Activated CD4-positive, alpha-beta T cell treated with anti-CD3 and anti-CD28 coated beads, Interleukin-2, amount 50 U/mL, for 1 hour (primary cell): ENCODE measurements around the gene SLC24A3.

Source experiments
- DNase-seq: peaks from one replicate; pipeline ENCODE4 v3.0.0-alpha.2; 2020

SLC24A3 gene

DNA sequence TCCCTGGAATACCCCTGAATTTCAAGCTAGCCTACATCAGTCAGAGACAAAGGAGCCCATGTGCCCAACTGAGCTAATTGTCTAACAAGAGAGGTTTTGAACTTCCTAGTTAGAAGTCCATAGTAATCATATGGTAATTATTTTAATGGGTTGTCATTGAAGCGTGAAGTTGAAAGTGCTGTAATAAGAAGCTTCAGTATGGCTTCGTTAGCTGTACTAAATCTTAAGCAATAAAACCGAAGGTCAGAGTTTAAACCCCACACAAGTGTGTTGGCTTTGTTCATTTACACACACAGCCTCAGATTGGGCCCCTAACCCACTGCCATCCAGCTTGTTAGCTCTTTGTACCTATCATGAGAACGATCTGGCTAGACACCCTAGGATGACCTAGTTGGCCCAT is 350.0 kb downstream of the SLC24A3 start:
- DNase-seq: no peak

DNA sequence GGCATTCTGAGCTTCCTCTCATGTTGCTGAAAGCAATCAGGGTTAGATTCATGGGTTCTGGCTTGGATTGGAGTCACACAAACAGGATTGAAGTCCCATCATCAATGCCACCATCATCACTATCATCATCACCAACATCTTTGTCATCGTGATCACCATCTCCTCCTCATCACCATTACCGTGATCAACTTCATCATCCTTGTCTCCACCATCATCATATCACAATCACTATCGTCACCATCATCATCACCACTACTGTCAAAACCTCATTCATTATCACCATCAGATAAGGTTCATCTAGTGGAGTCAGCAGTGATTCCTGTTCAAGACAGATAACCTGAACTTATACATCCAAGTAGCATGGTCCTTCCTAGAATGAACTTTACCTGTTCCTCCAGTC is 351.8 kb downstream of the SLC24A3 start:
- no peak for DNase-seq

DNA sequence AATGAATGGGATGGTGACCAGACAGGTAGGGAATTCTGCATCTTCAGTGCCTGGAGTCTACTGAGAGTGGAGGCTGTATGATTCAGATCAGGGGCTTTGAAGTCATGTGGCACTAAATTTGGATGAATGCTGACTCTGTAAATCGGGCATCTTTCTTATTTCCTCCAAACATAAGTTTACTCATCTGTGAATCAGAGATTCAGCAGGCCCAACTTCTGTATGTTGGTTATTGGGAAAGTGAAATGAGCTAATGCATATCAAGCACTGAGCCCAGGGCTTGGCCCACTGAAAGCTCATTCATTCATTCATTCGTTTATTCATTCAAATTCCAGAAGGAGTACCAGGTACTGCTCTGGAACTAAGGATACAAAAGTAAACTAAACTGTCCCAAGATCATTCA is 353.3 kb downstream of the SLC24A3 start:
- no peak for DNase-seq

DNA sequence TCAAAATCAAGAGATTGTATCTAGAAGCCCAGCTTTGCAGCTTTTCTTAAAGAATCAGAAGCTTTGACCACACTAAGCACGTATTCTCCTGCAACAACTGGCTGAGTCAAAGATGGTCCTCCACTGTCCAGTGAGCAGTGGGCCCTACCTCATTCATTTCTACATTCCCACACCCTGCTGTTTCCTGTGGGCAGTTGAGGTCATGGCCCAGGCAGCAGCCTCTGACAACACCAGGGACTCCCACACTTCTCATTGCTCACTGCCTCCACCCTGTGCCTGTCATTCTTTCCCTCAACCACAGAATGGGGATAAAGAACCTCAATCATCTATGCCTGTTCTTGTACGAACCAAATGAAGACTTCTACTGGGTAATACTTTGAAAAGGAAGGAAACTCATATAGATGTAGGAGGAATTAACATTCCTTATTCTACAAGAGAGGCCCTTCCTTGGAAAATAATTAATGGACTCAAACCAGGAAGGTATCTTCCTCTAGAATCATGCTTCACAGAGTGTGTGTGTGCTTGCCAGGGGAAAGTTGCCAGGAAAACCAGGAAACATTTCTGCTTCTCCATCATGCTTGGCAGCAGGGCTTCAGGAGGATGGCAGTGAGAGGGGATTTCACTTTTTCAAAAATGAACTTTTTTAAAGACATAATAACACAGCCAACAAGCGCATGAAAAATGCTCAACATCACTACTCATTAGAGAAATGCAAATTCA is 353.9 kb downstream of the SLC24A3 start:
- DNase-seq: no peak

DNA sequence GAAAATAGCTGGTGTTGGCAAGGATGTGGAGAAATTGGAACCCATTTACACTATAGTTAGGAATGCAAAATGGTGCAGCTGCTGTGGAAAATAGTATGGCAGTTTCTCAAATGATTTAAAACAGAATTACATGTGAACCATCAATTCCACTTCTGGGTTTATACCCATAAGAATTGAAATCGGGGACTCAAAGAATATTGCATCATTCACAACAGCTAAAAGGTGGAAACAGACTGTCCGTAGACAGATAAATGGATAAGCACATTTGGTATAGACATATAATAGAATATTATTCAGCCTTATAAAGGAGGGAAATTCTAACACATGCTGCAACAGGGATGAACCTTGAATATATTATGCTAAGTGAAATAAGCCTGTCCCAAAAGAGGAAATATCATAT is 355.7 kb downstream of the SLC24A3 start:
- no peak for DNase-seq

DNA sequence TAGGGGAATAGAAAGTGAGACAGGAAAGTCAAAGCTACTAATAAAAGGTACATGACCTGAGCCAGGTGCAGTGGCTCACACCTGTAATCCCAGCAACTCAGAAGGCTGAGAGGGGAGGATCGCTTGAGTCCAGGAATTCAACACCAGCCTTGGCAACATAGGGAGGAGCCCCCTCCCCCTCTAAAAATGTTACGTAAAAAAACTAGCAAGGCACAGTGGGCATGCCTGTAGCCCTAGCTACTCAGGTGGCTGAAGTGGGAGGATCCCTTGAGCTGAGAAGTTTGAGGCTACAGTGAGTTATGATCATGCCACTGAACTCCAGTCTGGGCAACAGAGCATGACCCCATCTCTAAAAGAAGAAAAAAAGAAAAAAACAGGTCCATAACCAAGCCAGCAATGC is 359.6 kb downstream of the SLC24A3 start:
- DNase-seq: no peak

DNA sequence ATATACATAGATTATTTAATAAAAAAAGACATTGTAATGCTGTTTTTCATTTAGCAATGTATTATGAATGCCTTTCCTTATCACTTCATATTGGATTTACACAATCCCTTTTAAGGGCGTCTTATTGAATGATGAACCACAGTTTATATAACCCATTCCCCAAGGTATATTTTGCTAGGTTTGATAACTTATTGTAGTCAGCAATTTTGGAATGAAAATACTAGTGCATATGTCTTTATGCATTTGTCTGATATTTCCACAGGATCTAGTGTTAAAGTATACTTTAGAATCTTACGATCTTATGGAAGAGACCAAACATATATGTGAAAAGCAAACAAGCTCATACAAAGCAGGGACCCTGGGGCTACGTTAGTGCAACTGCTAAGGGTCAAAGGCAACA is 365.2 kb downstream of the SLC24A3 start:
- DNase-seq: no peak

DNA sequence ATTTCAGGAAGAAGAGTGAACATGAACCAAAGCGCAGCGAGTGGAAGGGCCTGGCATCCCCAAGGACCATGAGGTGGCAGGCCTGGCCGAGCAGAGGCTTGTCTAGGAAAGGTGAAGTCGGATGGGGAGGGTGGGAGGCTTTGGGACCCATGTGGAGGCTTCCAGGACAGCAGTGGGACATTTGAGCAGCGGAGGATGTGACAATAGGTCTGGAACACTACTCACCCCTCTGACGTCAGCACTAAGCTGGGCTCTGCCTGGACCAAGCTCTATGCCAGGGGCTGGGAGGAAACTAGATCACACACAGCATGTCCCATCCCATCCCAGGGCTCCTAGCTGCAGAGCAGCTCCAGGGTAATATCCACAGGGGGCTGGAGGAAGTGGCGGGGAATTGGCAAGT is 370.3 kb downstream of the SLC24A3 start:
- DNase-seq: no peak

DNA sequence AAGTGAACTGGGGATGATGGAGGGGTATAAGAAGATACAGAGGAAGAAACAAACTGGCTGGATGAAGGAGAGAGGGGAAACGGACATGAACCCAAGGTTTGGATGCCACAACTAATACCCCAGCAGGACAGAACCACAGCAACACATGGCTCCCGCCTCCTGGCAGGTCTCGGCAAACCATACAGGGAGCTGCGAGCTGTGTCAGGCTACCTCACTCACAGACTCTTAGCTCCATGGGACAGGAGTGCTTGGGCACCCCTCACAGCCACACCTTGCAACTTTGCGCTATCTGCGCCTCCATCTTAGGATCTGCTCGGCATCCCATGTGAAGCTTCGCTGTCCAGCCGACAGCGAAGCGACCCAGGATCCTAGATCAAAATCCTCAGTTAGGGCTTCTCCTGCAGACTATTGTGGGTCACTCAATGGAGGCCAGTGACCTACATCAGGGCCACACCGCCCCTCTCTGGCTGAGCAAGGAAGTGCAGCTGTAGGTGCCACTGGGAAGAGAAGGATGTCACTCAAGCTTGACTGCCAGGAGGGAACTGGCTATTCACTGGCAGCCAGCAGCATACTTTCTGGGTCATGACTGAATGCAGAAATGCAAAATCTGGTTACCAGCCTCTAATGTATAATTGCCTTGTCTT is 371.2 kb downstream of the SLC24A3 start:
- DNase-seq: no peak

DNA sequence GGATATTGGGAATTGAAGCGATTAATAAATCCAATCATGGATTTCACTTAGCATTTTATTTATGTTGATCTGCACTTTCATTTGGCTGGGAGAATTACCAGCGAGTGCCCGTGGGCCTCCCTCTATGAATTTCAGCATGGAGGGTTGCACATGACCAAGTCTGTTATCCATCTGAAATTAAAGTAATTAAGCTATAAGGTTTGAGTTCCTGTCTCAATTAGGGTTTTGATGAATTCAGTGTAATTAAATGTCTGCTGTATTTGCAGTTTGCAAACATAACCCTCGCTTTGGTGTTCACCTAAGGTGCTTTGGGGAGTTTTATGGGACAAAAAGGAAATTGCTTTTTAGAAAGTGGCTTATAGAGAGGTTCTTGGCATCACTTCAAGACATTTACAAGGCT is 375.8 kb downstream of the SLC24A3 start:
- no peak for DNase-seq

DNA sequence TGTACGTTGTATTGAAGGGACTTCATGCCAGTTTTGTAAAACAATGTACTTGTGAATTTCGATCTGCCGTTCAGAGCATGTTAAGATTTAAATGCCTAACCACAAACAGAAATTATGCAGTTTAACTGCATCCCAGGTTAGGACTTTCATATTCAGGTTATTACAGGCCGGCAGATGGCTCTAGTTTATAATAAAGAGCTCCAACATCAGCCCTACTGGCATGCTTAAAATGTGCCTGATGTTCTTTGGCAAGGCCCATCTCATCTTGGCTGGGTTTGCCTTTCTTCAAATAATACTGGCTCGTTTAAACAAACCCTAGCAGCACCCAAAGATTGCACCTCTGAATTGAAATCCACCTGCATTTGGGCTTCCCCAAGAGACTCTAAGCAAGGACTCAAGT is 376.3 kb downstream of the SLC24A3 start:
- no peak for DNase-seq

DNA sequence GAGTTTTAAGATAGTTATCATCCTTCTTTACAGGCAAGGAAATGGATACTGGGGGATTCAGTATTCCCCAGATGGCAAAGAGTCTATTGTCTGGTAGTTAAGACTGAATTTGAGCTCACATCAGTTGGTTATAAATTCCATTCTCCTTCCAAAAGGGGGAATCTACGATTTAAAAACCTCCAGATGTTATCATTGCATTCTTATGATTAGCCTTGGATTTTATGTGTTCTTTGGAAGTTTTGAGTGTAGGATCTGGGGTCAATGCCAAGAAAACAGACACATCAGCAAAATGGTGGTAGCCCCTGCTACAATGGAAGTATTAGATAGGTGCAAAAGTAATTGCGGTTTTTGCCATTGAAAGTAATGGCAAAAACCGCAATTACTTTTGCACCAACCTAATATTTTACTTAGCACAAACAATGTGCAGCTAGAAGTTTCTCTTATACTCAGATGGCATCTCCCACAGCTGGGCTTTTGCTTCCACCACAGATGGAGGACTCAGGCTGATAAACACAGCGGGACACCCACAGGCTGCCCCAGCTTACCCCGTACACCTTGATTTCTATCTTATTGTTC is 377.4 kb downstream of the SLC24A3 start:
- DNase-seq: no peak

DNA sequence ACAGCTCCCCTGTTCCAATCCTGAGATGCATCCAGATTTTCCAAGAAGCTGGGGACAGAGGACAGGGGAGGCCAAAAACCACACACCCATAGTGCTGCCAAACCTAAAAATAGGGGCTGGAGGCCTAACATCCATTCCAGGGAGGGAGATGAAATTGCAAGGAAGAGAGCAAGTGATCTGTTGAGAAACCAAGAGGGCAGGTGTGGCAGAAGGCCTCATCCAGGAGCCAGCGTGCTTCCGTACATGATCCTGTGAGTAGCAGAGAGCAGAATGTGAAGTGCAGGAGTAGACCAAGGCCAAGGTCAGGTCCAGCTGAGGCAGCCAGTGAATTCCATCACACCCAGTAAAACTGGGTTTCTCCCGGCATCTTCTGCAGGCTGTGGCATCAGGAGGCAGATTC is 377.9 kb downstream of the SLC24A3 start:
- DNase-seq: no peak

DNA sequence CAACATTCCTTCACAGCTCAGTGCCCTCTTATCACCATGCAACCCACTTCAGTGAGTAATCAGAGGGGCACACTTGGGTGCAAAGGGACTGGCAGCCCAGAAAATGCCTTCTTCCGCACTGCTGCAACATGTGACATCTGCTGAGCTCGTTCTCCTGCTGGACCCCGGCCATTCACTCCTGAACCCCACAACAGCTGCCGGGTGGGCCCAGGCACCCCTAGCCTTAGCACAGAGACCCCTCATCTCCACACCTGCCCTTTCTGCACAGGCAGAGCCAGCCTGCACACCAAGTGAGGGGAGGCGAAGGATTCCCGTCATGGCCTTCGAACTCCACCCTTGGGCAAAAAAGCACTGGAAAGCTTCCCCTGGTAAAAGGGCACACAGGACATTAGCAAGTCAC is 381.3 kb downstream of the SLC24A3 start:
- DNase-seq: no peak

DNA sequence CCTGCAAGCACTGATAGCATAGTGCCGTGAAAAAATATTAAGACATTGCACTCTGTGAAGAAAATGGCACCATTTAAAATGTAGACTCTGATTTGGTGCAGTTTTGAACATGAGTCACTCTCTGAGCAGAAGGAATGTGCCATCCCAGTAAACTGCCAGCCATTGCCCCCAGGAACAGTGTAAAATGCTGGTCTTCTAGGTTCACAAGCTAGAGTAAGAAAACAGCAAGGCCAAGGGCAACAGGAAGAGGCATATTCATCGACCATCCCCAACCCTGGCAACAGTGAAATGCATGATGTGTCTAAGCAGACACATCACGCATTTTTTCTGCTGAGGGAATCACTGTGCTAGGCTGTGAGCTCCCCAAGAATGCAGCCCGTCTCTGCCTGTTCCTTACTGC is 382.5 kb downstream of the SLC24A3 start:
- no peak for DNase-seq

DNA sequence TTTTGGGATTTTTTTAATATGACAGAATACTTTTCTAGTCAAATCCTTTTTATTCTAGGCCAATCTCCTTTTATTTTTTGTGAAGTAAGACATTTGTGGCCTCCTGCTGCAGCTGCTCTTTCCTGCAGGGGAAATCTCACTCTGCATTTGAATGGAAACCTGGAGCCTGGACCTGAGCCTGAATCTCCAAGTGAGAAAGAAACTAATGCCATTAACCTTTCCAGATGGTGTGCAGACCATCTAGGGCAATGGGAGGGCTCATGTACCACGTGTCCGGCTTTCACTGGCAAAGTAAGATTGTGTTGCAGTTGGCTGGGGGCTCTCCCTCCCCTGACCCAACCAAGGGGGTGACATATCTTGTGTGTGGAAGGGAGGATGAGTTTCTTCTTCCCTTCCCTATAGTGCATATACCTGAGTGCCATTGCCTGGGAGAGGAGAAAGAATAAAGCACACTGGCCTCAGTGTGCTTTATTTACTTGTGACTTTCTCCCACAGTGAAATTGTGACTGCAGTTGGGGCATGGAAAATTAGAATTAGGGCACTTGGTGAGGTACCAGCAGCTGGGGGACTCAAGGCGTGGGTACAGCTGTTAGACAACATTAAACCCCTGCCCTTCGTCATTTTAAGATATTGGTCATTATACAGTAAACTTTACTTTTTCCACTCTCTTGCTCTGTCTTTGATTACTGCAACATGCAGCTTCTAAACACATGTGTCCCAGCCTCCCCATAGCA is 385.8 kb downstream of the SLC24A3 start:
- DNase-seq: no peak

DNA sequence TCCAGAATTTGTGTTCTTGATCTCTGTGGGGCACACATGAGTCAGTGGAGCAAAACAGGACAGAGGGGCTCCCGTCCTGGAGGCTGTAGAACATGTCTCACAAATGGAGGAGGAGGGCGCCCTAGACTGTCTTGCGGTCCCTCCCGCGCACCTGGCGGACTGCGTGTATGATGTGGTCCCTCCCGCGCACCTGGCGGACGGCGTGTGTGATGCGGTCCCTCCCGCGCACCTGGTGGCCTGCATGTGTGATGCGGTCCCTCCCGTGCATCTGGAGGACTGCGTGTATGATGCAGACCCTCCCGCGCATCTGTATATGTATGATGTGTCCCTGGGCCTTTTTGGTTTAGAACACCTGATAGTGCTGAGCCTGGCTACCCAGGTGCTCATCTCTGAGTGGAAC is 386.8 kb downstream of the SLC24A3 start:
- DNase-seq: no peak

DNA sequence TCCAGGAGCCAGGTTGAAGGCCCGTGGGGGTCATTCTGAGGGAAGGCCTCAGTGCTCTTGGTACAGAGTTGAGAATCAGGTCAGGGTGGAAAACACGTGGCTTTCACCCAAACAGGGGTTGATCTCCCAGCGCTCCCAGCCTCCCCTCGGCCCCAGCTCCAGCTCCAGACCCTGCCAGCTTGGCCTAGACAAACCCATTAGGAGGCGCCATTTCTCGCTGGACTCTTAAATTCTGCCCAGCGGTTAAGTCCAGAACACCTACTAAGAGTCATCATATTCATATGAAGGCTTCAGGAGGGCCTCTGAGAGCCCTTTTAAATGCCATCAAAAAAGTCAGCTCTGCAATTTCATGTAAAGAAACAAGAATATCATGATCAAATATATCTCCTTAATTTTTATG is 387.6 kb downstream of the SLC24A3 start:
- no peak for DNase-seq

DNA sequence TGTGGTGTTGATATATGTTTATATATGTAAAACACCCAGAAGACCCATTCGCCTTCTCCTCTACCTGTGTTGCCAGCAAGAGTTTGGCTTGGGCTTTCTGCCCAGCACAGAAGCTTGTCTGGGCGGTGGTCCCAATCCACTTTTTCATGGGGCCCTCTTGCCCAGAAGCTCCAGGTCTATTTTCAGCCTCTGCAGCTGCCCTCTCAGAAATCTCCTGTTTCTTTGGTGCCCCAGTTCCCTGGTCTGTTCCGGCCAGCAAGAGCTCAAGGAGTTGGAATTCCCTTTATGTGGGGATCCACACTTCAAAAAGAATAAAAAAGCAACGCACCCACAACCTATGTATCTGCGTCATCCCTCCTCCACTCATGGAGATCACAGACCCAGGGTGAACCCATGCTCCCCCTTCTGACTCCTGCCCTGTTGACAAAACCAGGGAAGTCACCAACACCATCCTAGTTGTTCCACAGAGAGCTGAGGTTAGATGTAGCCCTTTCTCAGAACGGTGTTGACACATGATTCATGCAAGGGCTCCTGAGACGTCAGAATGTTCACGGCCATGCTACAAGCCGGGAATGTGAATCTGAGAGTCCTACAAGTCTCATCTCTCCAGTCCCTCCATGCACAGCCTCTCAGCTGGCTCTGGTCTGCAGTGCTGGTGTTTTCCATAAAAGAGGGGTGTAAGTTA is 388.8 kb downstream of the SLC24A3 start:
- no peak for DNase-seq

DNA sequence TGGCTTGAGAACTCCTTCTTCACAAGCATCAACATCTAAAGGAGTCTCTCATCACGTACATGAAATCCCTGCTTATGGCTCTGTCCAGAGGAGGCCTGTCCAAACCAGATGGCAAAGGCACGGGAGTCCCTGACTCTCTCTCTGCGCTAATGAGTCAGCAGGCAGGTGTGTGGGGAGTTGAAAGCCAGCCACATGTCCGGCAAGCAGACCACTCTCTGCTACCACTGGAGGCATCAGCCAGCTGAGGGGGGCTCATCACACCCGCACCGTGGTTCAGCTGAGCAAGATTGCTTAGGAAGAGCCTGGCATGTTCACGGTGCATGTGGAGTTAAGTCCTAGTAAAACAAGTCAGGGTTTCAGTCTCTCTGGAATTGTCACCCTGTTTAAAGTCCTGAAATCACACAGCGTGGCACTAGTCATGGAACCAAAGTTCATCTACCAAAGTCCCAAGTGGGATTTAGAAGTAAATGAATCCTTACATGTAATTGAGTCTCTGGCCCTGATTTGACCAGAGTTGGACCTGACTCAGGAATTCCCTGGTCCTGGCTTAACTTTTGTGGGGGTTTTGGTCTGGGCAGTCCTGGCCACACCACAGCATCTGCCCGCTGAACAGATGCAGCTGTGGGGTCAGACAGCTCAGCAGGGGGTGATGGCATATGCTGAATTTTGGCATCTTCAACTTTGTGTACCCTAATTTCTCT is 390.4 kb downstream of the SLC24A3 start:
- no peak for DNase-seq

DNA sequence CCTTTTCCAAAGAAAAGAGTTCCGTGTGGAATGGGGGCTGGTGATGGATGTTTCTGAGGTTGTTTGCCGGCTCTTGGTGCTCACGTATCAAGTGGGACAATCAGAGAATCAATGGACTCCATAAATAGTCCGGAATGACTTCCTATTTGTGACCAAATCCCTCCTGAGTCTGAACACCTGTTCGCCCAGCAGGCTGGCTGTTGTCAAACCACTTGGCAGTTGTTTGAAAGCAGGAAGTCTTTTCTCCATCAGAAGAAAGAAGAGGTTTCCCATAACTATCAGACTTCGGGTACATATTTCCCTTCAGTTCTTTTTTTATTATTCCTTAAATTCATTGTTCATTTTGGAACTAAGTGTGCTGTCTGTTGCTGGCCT is 390.9 kb downstream of the SLC24A3 start:
- DNase-seq: no peak

DNA sequence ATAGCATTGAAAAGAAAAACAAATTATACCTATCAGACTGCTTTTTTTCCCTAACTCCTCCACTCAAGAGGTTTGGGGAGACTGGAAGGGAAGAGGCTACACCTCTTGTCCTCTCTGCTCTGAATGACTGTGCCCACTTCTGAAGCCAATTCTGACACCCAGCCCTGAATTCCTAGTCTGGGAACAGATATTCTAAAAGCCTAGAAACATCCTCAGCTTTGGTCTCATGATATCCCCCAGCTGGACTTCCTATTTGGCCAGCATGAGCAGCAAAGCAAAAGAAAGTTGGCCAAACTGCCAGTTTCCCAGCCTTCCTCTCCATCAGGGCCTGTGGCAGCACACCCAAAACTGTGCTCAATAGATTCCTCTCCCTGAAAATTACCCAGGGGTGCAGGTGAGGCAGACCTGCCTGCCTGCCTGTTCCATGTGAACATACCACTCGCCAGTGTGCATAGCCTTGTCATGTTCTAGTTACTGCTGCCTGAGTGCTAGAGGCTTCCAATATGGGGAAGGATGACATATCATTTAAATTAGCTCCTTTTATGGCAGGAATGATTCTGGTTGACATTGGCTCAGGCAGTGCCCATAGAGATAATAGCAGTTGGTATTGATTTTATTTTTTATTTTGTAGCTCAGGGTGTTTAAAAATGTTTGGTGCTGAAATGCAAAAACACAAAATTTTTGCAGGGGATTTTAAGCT is 393.5 kb downstream of the SLC24A3 start:
- DNase-seq: no peak
